HG02981 (cell line): Measurements from ENCODE around the gene LRRC10B.

Experiments used
- ATAC-seq: cut with Tn5 transposase; IDR thresholded peaks from one replicate; pipeline ENCODE4 v1.9.1; 2021; ENCODE audit warnings: mild to moderate bottlenecking, moderate library complexity; ENCODE audit not compliant: unreplicated experiment

Gene LRRC10B

DNA sequence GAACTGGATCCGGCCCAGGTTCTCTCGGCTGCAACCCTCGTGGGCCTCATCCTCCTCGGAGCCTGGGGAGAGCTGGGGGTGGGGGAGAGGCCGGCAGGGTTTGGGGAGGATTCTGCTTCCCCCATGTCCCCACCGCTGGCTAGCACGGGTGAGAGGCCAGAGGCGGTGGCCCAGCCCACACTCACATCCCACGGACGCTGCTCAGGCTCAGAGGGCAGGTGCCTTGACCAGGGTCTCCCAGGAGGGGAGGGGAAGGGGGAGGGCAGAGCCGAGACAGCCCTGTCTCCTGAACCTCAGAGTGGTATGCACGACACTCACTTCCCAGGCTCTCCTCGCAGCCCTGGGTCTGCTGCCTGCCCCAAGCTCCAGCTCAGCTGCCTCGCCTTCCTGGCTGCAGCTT is 19.6 kb downstream of the LRRC10B start:
- no peak for ATAC-seq

DNA sequence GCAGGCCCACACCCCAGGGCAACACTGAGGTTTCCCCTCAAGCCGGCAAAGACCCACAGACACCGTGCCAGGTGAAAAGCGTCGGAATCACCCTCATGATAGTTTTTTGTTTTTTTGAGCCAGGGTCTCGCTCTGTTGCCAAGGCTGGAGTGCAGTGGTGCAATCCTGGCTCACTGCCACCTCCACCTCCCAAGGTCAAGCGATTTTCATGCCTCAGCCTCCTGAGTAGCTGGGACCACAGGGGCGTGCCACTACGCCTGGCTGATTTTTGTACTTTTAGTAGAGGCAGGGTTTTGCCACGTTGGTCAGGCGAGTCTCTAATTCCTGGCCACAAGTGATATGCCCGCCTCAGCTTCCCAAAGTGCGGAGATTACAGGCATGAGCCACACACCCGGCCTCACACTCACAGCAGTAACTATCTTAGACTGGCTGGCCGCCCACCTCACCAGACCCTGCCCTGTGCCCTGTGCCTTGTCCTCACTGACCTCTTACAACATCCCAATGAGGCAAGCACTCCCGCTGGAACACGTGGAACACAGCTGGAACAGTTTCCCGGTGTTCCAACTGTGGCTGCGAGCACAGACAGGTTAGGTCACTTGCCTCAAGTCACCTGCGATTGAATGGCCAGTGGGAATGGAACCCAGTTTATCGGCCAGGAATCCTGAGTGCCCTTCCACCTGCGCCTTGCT is 21.1 kb downstream of the LRRC10B start:
- no peak for ATAC-seq

DNA sequence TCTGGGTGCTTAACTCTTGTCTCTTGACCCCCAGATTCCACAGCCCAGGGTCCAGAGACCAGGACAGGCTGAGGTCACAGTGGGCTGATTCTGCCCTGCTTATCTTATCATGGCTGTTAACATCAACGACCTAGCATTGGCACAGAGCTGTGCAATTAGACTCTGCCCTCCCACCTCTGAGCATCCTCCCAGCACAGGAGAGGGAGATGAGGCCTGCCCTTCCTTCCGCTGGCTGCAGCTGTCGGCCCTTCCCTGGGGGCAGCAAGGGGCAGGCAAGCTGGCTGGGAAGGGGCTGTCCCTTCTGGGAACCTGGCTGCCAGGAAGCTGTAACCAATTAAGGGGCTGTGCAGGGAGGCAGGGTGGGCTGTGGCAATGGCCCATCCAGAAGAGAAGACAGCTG is 22.5 kb downstream of the LRRC10B start:
- no peak for ATAC-seq

DNA sequence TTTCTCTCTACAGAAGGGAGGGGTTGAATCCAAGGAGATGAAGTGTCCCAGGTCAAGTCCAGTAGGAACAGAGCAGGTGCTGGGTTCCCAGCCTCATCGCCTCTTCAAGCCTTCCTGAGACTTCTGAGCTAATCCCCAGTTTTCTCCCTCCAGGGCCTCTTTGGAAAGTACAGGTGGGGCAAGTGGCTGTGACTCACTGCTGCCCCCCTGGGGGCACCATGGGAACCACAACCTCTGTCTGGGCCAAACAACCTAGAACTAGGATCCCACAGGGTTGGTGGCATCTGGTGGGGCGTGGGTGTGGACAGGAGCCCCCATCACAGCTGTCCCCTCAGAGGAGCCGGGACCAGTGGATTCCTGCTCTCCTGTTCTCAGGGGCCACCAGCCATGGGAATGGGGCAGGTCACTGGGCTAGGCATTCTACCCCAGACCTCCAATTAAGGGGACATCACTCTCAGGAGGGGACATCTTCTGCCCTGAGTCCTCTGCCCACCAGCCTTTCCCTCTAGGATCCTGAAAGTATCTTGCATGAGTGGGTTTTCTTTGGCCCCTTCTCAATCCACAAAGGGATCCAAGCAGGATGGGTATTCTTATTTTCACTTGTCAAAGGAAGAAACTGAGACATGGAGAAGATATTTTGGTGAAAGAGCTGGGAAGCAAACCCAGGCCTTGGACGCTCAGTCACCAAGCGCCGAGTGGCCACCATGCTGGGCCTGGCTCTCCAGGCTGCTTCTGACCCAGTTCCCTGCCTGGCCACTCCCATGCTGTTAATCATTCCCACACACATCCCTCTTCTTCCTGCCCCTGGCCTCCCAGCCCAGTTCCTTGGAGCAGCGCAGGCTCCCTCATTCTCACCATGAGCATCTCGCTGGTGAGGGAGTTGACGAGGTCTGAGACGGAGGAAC is 23.8 kb downstream of the LRRC10B start:
- ATAC-seq = no peak

DNA sequence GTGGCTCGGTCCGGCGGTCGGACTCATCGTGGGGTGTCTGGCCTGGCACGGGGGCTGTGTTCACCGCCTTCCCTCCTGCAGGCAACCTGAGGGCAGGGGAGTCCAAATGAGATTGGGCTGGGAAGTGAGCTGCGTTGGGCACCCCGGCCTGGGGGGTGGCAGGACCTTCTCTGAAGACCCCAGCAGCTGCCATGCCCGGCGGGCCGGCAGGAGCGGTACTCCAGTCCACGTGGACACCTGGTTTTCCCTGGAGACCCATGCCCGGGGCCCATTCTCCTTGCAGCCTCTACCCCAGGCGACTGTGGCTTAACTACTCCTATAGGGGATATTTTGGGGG is 24.5 kb downstream of the LRRC10B start:
- no peak for ATAC-seq

GRCh38 chr11:61533401-61533800 is 24.9 kb downstream of the LRRC10B start:
- ATAC-seq = no peak

- ATAC-seq = no peak
Measured at GRCh38 chr11:61534025-61534932, 25.7 kb downstream of the LRRC10B start.

DNA sequence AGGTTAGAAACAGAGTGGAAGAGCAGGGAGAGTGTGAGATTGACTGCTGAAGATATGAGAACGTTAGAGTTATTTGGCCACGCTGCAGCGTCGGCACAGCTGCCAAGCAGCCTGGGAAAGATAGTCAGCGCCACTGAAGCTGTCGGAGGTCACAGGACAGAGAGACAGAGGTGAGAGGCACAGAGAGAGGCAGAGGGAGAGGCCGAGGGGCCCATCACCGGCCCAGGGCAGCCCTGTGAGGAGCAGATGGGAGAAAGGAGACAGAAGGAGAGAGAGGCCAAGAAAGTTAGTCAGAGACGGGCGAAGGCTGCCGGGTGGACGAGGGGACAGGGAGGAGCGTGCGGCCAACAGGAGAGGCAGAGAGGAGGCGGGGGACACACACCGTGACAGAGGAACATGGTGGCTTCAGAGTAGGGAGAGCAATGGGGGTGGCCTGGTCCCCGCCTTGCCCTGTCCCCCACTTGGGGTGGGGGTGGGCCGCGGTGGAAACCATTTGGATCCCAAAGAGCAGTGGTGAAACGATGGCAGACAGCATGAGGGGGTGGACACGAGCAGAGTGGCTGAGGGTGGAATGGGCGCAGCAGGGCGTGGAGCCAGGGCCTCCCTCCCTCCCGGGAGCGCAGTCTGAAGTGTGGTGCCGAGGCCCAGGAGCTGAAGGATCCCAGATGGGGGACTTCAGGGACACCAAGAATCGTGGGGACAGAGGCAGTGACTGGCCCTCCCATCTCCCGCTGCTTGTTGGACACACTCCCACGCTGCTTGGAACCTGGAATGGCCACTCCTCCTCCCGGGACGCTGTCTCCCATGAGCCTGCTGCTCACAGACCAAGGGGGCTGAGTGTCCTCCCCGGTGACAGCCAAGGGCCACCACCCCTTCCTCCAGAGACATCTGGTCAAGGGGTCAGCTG is 26.6 kb downstream of the LRRC10B start:
- ATAC-seq = no peak

- ATAC-seq = no peak
Measured at GRCh38 chr11:61535998-61536675, 27.6 kb downstream of the LRRC10B start.

GRCh38 chr11:61536676-61537270 is 28.2 kb downstream of the LRRC10B start:
- no peak for ATAC-seq

DNA sequence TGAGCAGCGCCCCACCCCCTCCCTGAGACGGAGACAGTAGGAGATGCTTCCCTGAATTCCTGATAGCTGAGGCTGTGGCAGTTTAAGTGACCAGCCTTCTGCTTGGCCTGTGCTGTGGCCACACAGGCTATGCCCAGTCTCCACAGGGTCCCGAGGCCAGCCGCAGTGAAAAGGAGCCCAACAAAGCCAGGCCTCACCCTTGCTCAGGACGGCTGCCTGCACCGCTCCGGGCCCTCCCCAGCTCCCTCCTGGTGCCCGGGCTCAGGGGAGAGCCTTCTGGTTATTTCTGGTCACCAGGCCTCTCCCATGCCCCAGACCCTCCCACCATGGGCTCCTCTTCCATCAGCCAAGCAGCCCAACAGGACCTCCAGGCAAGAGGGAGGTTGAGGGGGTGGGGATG is 28.8 kb downstream of the LRRC10B start:
- no peak for ATAC-seq

- no peak for ATAC-seq
Measured at GRCh38 chr11:61538636-61538961, 30.1 kb downstream of the LRRC10B start.

DNA sequence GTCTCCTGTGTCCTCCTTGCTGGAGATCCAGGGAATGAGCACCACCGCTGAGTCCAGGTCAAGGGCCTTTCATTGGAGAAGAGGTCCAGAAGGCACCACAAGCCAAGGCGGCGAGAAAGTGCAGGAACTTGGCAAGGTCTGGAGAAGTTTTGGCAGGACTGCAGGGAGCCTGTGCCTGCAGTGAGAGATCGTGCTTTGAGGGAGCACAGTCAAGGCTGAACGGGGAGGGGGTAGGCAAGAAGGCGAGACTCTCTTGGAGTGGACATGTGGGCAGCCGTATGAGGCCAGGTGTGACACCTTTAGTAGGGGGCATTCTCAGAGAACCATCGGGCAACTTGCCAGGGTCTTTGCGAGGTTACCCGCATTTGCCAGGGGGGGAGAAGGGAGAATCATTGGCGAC is 30.5 kb downstream of the LRRC10B start:
- ATAC-seq = no peak

DNA sequence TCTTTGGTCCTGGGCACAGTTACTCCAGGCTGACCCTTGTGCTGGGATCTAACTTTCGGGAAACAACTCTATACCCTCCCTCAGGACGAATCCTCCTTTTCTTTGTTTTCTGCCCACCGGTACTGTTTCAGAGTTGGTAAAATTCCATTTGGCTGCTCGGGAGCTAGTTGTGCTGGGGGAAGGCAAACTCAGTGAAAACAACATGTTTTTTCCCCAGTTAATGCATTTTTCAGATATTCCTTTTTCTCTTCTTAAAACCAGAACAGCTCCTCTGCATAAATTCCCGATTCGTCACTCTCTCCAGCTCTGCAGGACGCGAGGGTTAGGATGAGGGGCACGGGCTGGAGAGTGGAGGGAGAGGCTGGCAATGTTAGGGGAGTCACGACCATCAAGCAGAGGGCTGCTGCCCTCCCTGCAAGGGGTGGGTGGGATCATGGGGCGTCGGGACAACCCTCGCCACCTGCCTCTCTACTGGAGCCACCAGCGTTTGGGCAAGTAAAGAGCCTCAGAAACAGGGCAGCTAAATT is 31.3 kb downstream of the LRRC10B start:
- no peak for ATAC-seq

- no peak for ATAC-seq
Measured at GRCh38 chr11:61540528-61540927, 32.0 kb downstream of the LRRC10B start.

DNA sequence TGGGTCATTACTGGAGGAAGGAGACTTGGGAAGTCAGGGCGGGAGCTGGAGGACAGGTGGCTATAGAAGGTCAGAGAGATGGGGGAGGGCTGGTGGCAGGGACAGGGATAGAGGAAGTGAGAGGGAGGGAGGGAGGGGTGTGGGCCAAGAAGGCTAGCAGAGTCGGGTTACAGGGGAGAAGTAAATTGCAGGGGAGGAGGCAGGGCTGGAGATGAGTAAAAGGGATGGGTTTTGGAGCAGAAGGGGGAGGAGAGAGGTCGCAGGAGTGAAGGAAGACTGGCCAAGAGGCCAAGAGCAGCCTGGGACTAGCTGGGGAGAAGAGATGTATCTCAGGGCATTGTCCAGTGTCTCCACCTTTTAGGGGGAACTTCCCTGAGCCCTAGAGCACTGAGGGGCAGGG is 33.0 kb downstream of the LRRC10B start:
- no peak for ATAC-seq

- ATAC-seq = no peak
Measured at GRCh38 chr11:61542024-61542461, 33.5 kb downstream of the LRRC10B start.

GRCh38 chr11:61542705-61543104 is 34.2 kb downstream of the LRRC10B start:
- no peak for ATAC-seq

GRCh38 chr11:61543606-61544306 is 35.2 kb downstream of the LRRC10B start:
- ATAC-seq = no peak
